Lower leg skin (tissue), 3 donors: ENCODE results near the gene PRKCE.

Experiments
- POLR2A ChIP-seq, 2 donors: fragments of 450-650 bp; IDR thresholded peaks; one replicate each; pipeline ENCODE4 v1.6.1; 2016 to 2017; ENCODE audit warnings: antibody characterized with exemption in 2 of 2, mild to moderate bottlenecking in 1 of 2, moderate library complexity in 1 of 2
- TF ChIP-seq, protein P1 (sequence below), 3 donors: fragments of 450-650 bp; IDR thresholded peaks; one replicate each; pipeline ENCODE4 v1.5.1; 2016; ENCODE audit warnings: antibody characterized with exemption in 3 of 3, mild to moderate bottlenecking in 3 of 3, moderate library complexity in 2 of 3

DNA sequence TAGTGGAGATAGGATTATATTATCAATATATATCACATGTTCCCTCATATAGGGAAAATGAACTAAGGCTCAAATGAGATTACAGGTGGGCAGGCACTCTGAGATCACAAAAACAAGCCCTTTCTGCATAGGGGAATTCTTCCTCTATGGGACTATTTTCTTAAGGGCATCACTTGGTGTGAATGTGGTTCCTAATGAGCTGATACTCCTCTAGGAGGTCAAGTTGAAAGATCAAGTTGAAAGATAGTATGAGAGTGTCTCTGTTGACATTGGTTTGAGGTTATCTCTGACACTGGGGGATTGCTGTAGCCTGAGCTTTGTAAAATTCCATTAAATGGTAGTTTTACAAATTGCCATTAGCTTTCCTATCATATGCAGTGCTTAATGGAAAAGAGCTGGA is 270.4 kb downstream of the PRKCE start:
- TF ChIP-seq POLR2A (IDR thresholded peaks at IDR 0.05): no peak
- TF ChIP-seq, protein P1, sequence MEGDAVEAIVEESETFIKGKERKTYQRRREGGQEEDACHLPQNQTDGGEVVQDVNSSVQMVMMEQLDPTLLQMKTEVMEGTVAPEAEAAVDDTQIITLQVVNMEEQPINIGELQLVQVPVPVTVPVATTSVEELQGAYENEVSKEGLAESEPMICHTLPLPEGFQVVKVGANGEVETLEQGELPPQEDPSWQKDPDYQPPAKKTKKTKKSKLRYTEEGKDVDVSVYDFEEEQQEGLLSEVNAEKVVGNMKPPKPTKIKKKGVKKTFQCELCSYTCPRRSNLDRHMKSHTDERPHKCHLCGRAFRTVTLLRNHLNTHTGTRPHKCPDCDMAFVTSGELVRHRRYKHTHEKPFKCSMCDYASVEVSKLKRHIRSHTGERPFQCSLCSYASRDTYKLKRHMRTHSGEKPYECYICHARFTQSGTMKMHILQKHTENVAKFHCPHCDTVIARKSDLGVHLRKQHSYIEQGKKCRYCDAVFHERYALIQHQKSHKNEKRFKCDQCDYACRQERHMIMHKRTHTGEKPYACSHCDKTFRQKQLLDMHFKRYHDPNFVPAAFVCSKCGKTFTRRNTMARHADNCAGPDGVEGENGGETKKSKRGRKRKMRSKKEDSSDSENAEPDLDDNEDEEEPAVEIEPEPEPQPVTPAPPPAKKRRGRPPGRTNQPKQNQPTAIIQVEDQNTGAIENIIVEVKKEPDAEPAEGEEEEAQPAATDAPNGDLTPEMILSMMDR (IDR thresholded peaks at IDR 0.05): no peak
